ENCODE measurements around the gene BCAP31.

The BCAP31 gene

GRCh38 chrX:153672531-153673427 lies 51.4 kb downstream of the BCAP31 start:
- H3K27me3 ChIP-seq (replicated peaks in 2 of 5; ENCODE audit: control insufficient read depth in 4 of 5, insufficient read depth in 5 of 5, low read length in 4 of 5) = peaks cover 0 to 49% (median 3%) of the 10 kb centered on the region in 5 experiments
- H3K27ac ChIP-seq (ENCODE audit: insufficient read depth in 1 of 2, low read depth in 1 of 2, low read length in 2 of 2, poor library complexity in 1 of 2, severe bottlenecking in 2 of 2) = no peak overlapping the region
- H3K36me3 ChIP-seq (ENCODE audit: control insufficient read depth in 4 of 4, insufficient read depth in 4 of 4, low read length in 3 of 4) = no peaks in the 10 kb centered on the region
- CTCF ChIA-PET = interaction anchor here (1.4 kb wide), 1 partner anchor 134 kb away, joined by 3 read pairs; no protein-coding TSS in a partner anchor
- POLR2A ChIA-PET = interaction anchor here (0.7 kb wide), 1 partner anchor 213 kb away, joined by 3 read pairs; the partner anchor contains the start of gene L1CAM
- peak in 1 of 3 donors; percentile 23 for DNase-seq
- 77% methylated on average over 18 of the region's 53 CpGs for WGBS (ENCODE audit: insufficient coverage)
- peaks cover 0 to 2% (median 0%) of the 10 kb centered on the region in 5 experiments for H3K9me3 ChIP-seq (ENCODE audit: control extremely low read depth in 1 of 5, control insufficient read depth in 4 of 5, insufficient read depth in 2 of 5, low read depth in 1 of 5, low read length in 4 of 5)
- no peak overlapping the region for H3K4me3 ChIP-seq (ENCODE audit: control insufficient read depth in 1 of 7, extremely low read depth in 1 of 7, insufficient read depth in 4 of 7, low read depth in 2 of 7, low read length in 6 of 7)
- H3K4me1 ChIP-seq (ENCODE audit: control extremely low read depth in 1 of 4, control insufficient read depth in 4 of 4, insufficient read depth in 4 of 4, low read length in 3 of 4) = peaks cover 0 to 2% (median 0%) of the 10 kb centered on the region in 4 experiments

GRCh38 chrX:153671589-153672530 lies 52.3 kb downstream of the BCAP31 start:
- ChIA-PET CTCF (interaction anchor here (1.0 to 1.6 kb wide), 3 partner anchors 8 to 120 kb away, joined by 3 to 4 read pairs (median 3); no protein-coding TSS in a partner anchor), POLR2A (no interaction called here)
- 92% methylated on average over 20 of the region's 27 CpGs for WGBS (ENCODE audit: insufficient coverage)
- DNase-seq = no peak
- Histone ChIP-seq H3K27ac (ENCODE audit: insufficient read depth in 1 of 2, low read depth in 1 of 2, low read length in 2 of 2, poor library complexity in 1 of 2, severe bottlenecking in 2 of 2) (no peak overlapping the region), H3K27me3 (replicated peaks in 2 of 5; ENCODE audit: control insufficient read depth in 4 of 5, insufficient read depth in 5 of 5, low read length in 4 of 5) (peaks cover 0 to 45% (median 3%) of the 10 kb centered on the region in 5 experiments), H3K36me3 (ENCODE audit: control insufficient read depth in 4 of 4, insufficient read depth in 4 of 4, low read length in 3 of 4) (no peaks in the 10 kb centered on the region), H3K9me3 (ENCODE audit: control extremely low read depth in 1 of 5, control insufficient read depth in 4 of 5, insufficient read depth in 2 of 5, low read depth in 1 of 5, low read length in 4 of 5) (peaks cover 0 to 2% (median 0%) of the 10 kb centered on the region in 5 experiments), H3K4me3 (ENCODE audit: control insufficient read depth in 1 of 7, extremely low read depth in 1 of 7, insufficient read depth in 4 of 7, low read depth in 2 of 7, low read length in 6 of 7) (no peak overlapping the region), H3K4me1 (ENCODE audit: control extremely low read depth in 1 of 4, control insufficient read depth in 4 of 4, insufficient read depth in 4 of 4, low read length in 3 of 4) (peaks cover 0 to 5% (median under 1%) of the 10 kb centered on the region in 4 experiments)

DNA sequence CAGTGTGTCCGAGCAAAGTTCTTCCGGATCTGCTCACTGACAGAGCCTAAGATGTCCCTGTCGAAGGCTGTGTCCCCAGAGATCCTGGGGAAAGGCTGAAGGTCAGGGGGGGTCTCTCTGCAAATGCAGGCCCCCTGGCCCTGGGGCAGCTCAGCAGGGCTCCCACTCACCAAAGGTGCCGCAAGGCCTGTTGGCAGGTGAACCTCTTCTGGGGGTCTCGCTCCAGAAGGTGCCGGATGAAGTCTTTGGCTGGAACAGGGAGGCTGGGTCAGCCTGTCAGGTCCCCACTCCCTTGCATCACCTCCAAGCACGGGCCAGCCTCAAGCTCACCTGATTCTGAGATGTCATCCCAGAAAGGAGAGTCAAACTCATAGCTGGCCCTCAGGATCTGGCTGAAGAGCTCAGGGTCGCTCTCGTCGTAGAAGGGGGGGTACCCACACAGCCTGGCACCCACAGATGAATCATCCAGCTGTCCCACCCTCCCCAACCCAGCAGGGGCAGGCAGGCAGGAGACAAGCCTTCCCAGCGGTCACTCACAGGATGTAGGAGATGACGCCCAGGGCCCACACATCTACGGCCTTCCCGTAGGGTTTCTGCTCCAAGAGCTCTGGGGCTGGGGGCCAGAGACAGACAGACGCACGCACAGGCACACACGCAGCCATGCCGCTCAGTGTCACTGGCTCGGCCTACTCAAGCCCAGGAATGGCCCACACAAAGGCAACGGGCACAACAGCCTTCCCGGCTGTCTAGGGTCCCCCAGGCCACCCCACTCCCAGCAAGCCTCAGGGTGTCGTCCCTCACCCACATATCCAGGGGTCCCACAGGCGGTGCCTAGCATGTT lies 53.2 kb downstream of the BCAP31 start:
- Histone ChIP-seq H3K4me1 (ENCODE audit: control extremely low read depth in 1 of 4, control insufficient read depth in 4 of 4, insufficient read depth in 4 of 4, low read length in 3 of 4) (peaks cover 0 to 5% (median under 1%) of the 10 kb centered on the region in 4 experiments), H3K27ac (ENCODE audit: insufficient read depth in 1 of 2, low read depth in 1 of 2, low read length in 2 of 2, poor library complexity in 1 of 2, severe bottlenecking in 2 of 2) (no peak overlapping the region), H3K36me3 (ENCODE audit: control insufficient read depth in 4 of 4, insufficient read depth in 4 of 4, low read length in 3 of 4) (no peaks in the 10 kb centered on the region), H3K27me3 (replicated peaks in 2 of 5; ENCODE audit: control insufficient read depth in 4 of 5, insufficient read depth in 5 of 5, low read length in 4 of 5) (peaks cover 0 to 50% (median 3%) of the 10 kb centered on the region in 5 experiments), H3K4me3 (ENCODE audit: control insufficient read depth in 1 of 7, extremely low read depth in 1 of 7, insufficient read depth in 4 of 7, low read depth in 2 of 7, low read length in 6 of 7) (no peak overlapping the region), H3K9me3 (ENCODE audit: control extremely low read depth in 1 of 5, control insufficient read depth in 4 of 5, insufficient read depth in 2 of 5, low read depth in 1 of 5, low read length in 4 of 5) (peaks cover 0 to 4% (median 0%) of the 10 kb centered on the region in 5 experiments)
- WGBS (ENCODE audit: insufficient coverage) = 94% methylated on average over 21 of the region's 23 CpGs
- POLR2A ChIA-PET = no interaction called here
- no peak for DNase-seq
- CTCF ChIA-PET = interaction anchor here (1.0 to 4.7 kb wide), 4 partner anchors 9 to 119 kb away, joined by 3 to 35 read pairs (median 4); no protein-coding TSS in a partner anchor

DNA sequence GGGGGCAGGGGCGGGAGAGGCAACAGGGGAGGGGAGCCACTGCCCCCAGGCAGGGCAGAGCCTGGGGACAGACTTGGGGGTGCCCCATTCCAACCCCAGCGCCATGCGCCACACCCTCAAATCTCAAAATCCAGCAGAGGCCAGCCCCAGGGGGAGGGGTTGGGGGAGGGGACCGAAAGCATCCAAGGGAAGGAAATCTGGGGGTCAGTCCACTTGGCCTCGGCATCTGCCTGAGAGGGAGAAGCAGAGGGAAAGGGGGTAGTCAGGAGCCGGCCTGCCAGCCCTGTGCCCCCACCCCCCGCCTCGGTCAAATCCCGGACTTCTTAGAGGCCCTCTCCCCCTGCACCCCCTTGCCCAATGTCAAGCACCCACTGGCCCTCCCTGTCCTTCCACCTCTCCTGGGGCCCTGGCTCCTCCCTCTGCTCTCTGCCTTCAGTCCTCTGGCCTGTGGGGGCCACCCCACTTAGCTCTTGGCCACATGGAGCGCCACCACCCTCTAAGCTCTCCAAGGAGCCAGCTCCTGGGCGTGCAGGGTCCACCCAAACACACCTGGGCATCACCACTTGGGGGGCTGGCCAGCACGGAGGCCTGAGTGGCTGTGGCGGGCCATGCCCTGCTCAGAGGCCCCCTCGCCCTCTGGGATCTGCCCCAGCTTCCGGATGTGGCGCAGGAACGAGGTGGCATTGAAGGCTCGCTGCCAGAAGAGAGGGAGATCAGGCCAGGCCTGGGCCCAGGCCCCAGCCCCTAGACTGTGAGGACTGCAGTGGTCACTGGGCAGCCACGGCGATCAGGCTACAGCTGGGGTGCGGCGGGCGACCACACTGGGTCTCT lies 54.1 kb downstream of the BCAP31 start:
- Histone ChIP-seq H3K4me3 (ENCODE audit: control insufficient read depth in 1 of 7, extremely low read depth in 1 of 7, insufficient read depth in 4 of 7, low read depth in 2 of 7, low read length in 6 of 7) (no peak overlapping the region), H3K27me3 (replicated peaks in 2 of 5; ENCODE audit: control insufficient read depth in 4 of 5, insufficient read depth in 5 of 5, low read length in 4 of 5) (peaks cover 0 to 55% (median 3%) of the 10 kb centered on the region in 5 experiments), H3K27ac (ENCODE audit: insufficient read depth in 1 of 2, low read depth in 1 of 2, low read length in 2 of 2, poor library complexity in 1 of 2, severe bottlenecking in 2 of 2) (no peak overlapping the region), H3K4me1 (ENCODE audit: control extremely low read depth in 1 of 4, control insufficient read depth in 4 of 4, insufficient read depth in 4 of 4, low read length in 3 of 4) (peaks cover 0 to 5% (median under 1%) of the 10 kb centered on the region in 4 experiments), H3K9me3 (ENCODE audit: control extremely low read depth in 1 of 5, control insufficient read depth in 4 of 5, insufficient read depth in 2 of 5, low read depth in 1 of 5, low read length in 4 of 5) (peaks cover 0 to 4% (median 0%) of the 10 kb centered on the region in 5 experiments), H3K36me3 (ENCODE audit: control insufficient read depth in 4 of 4, insufficient read depth in 4 of 4, low read length in 3 of 4) (no peaks in the 10 kb centered on the region)
- DNase-seq = no peak
- WGBS (ENCODE audit: insufficient coverage) = over 99% methylated on average over 11 of the region's 23 CpGs
- ChIA-PET POLR2A (no interaction called here), CTCF (interaction anchor here (0.7 to 6.0 kb wide), 6 partner anchors 12 to 143 kb away, joined by 3 to 59 read pairs (median 4); no protein-coding TSS in a partner anchor)

- WGBS (ENCODE audit: insufficient coverage) = 47% methylated on average over 5 of the region's 17 CpGs
- POLR2A ChIA-PET = no interaction called here
- CTCF ChIA-PET = interaction anchor here (0.7 to 6.0 kb wide), 11 partner anchors 12 to 142 kb away, joined by 3 to 59 read pairs (median 7); no protein-coding TSS in a partner anchor
- peaks cover 0 to 5% (median under 1%) of the 10 kb centered on the region in 4 experiments for H3K4me1 ChIP-seq (ENCODE audit: control extremely low read depth in 1 of 4, control insufficient read depth in 4 of 4, insufficient read depth in 4 of 4, low read length in 3 of 4)
- H3K4me3 ChIP-seq (ENCODE audit: control insufficient read depth in 1 of 7, extremely low read depth in 1 of 7, insufficient read depth in 4 of 7, low read depth in 2 of 7, low read length in 6 of 7) = no peak overlapping the region
- peaks cover 0 to 54% (median 3%) of the 10 kb centered on the region in 5 experiments for H3K27me3 ChIP-seq (replicated peaks in 2 of 5; ENCODE audit: control insufficient read depth in 4 of 5, insufficient read depth in 5 of 5, low read length in 4 of 5)
- peak in 2 of 3 donors; percentile 44 to 53 for DNase-seq
- no peaks in the 10 kb centered on the region for H3K36me3 ChIP-seq (ENCODE audit: control insufficient read depth in 4 of 4, insufficient read depth in 4 of 4, low read length in 3 of 4)
- H3K27ac ChIP-seq (ENCODE audit: insufficient read depth in 1 of 2, low read depth in 1 of 2, low read length in 2 of 2, poor library complexity in 1 of 2, severe bottlenecking in 2 of 2) = no peak overlapping the region
- H3K9me3 ChIP-seq (ENCODE audit: control extremely low read depth in 1 of 5, control insufficient read depth in 4 of 5, insufficient read depth in 2 of 5, low read depth in 1 of 5, low read length in 4 of 5) = peaks cover 0 to 8% (median 0%) of the 10 kb centered on the region in 5 experiments
These were observed 54.9 kb downstream of the BCAP31 start for GRCh38 chrX:153669174-153669890.

Measured in common myeloid progenitor, CD34-positive (primary cell).